Thyroid gland (tissue), 4 donors: ENCODE results near the gene LRRC8E. TPM values are rescaled to one million over a fixed set of nuclear protein-coding genes. Genes with fewer than 3 reads are reported as not detected.

Source experiments
- DNase-seq, 2 donors: peaks; one replicate each; pipeline ENCODE4 v3.0.0-alpha.2; 2019
- H3K27ac ChIP-seq, 3 donors: fragments of 200-600 bp; sonication (generic); 1 replicate in 2 of 3; 2 replicates in 1 of 3; pipeline ENCODE4 v1.5.1; 2016 to 2019; ENCODE audit warnings: mild to moderate bottlenecking in 1 of 3, moderate library complexity in 1 of 3
- H3K27me3 ChIP-seq: fragments of 200-600 bp; sonication (generic); one replicate; pipeline ENCODE4 v1.5.1; 2019
- H3K36me3 ChIP-seq, 2 donors: fragments of 200-600 bp; sonication (generic); one replicate each; pipeline ENCODE4 v1.5.1; 2016 to 2019
- H3K4me1 ChIP-seq, 2 donors: fragments of 200-600 bp; sonication (generic); one replicate each; pipeline ENCODE4 v1.5.1; 2017 to 2019
- H3K4me3 ChIP-seq, 3 donors: fragments of 200-600 bp; sonication (generic); replicated peaks in 1 of 3; 1 replicate in 2 of 3; 2 replicates in 1 of 3; pipeline ENCODE4 v1.5.1; 2016; ENCODE audit warnings: mild to moderate bottlenecking in 1 of 3
- H3K9me3 ChIP-seq: fragments of 200-600 bp; sonication (generic); one replicate; pipeline ENCODE4 v1.5.1; 2017
- CTCF ChIP-seq, 6 experiments: fragments of 200-600 bp in 3 of 6; fragments of 450-650 bp in 3 of 6; sonication (generic) in 3 of 6; IDR thresholded peaks; one replicate each; pipeline ENCODE4 v1.5.1; 2016 to 2019; ENCODE audit warnings: antibody characterized with exemption in 6 of 6, mild to moderate bottlenecking in 2 of 6, inconsistent platforms in 1 of 6, moderate library complexity in 1 of 6
- POLR2A ChIP-seq, 2 donors: fragments of 450-650 bp; IDR thresholded peaks; one replicate each; pipeline ENCODE4 v1.6.1; 2017; ENCODE audit warnings: antibody characterized with exemption in 2 of 2, mild to moderate bottlenecking in 2 of 2, moderate library complexity in 1 of 2
- WGBS, 2 donors: methylation state at CpG; one replicate each; pipeline ENCODE4 v1.1.5; 2017; 5-methylcytosine and 5-hydroxymethylcytosine counted together
- intact Hi-C: fragments of 100-400 bp; cut with DNase I; formaldehyde crosslinking; loops from one replicate; pipeline ENCODE4 v1.15.1; 2023
- total RNA-seq, 4 donors: library from RNA; depleted of rRNA; stranded (reverse); fragments of >200 nt; gene quantifications; one replicate each; pipeline ENCODE4 v1.2.3, GENCODE V29; 2016

LRRC8E gene
- total RNA-seq, 4 donors from 2014 or later, result 1.4 to 3.3 (median 2.3) TPM

GRCh38 chr19:7909471-7910067 lies 21.3 kb downstream of the LRRC8E start:
- WGBS, 2 donors, result 85 to 96% methylated on average over 11 to 18 of the region's 21 CpGs
- TF ChIP-seq CTCF (IDR thresholded peaks at IDR 0.05) (no peak), POLR2A (IDR thresholded peaks at IDR 0.05) (no peak)
- no peaks in the 10 kb centered on the region for H3K27me3 ChIP-seq
- no peak overlapping the region for H3K27ac ChIP-seq
- no peak for DNase-seq
- H3K4me1 ChIP-seq, result peaks cover 14% of the 10 kb centered on the region in 2 donors
- no peak overlapping the region for H3K4me3 ChIP-seq
- no peaks in the 10 kb centered on the region for H3K9me3 ChIP-seq
- peaks cover 38 to 46% of the 10 kb centered on the region in 2 donors for H3K36me3 ChIP-seq
- intact Hi-C loops, result no loop called here

- H3K27me3 ChIP-seq, result no peaks in the 10 kb centered on the region
- no peak for DNase-seq
- H3K4me1 ChIP-seq, result peaks cover 4 to 5% of the 10 kb centered on the region in 2 donors
- H3K36me3 ChIP-seq, result peaks cover 38 to 45% of the 10 kb centered on the region in 2 donors
- no peak overlapping the region for H3K4me3 ChIP-seq
- intact Hi-C loops, result no loop called here
- no peak overlapping the region for H3K27ac ChIP-seq
- 93 to 97% methylated on average over 25 to 32 of the region's 54 CpGs for WGBS, 2 donors
- no peak for TF ChIP-seq POLR2A (IDR thresholded peaks at IDR 0.05)
- TF ChIP-seq CTCF (IDR thresholded peaks at IDR 0.05), result no peak
- no peaks in the 10 kb centered on the region for H3K9me3 ChIP-seq
Measured at GRCh38 chr19:7910321-7911161, 22.2 kb downstream of the LRRC8E start.

- TF ChIP-seq POLR2A (IDR thresholded peaks at IDR 0.05) (no peak), CTCF (IDR thresholded peaks at IDR 0.05) (no peak)
- DNase-seq, result no peak
- 87 to 91% methylated on average over 11 to 17 of the region's 18 CpGs for WGBS, 2 donors
- no peaks in the 10 kb centered on the region for H3K9me3 ChIP-seq
- H3K27ac ChIP-seq, result no peak overlapping the region
- peaks cover 0 to 11% of the 10 kb centered on the region in 2 donors for H3K4me1 ChIP-seq
- H3K27me3 ChIP-seq, result no peaks in the 10 kb centered on the region
- H3K36me3 ChIP-seq, result peaks cover 35 to 38% of the 10 kb centered on the region in 2 donors
- intact Hi-C loops, result no loop called here
- no peak overlapping the region for H3K4me3 ChIP-seq
Measured at GRCh38 chr19:7911508-7912143, 23.3 kb downstream of the LRRC8E start.

- no peak for DNase-seq
- intact Hi-C loops, result no loop called here
- no peak overlapping the region for H3K27ac ChIP-seq
- H3K27me3 ChIP-seq, result no peaks in the 10 kb centered on the region
- 89 to 95% methylated on average over 16 to 21 of the region's 31 CpGs for WGBS, 2 donors
- H3K9me3 ChIP-seq, result no peaks in the 10 kb centered on the region
- TF ChIP-seq CTCF (IDR thresholded peaks at IDR 0.05), result no peak
- peaks cover 35 to 38% of the 10 kb centered on the region in 2 donors for H3K36me3 ChIP-seq
- H3K4me1 ChIP-seq, result peaks cover 0 to 17% of the 10 kb centered on the region in 2 donors
- H3K4me3 ChIP-seq, result no peak overlapping the region
Measured at GRCh38 chr19:7912144-7912696, 23.9 kb downstream of the LRRC8E start.
